Suprapubic skin (tissue), 4 donors: Measurements from ENCODE around the gene DSPP. TPM values are rescaled to one million over a fixed set of nuclear protein-coding genes. Genes with fewer than 3 reads are reported as not detected.

Experiments used
- DNase-seq, 2 donors: peaks; one replicate each; pipeline ENCODE4 v3.0.0-alpha.2; 2019; ENCODE audit warnings: low spot score in 2 of 2
- H3K27ac ChIP-seq: fragments of 200-600 bp; sonication (generic); one replicate; pipeline ENCODE4 v1.5.1; 2019
- H3K27me3 ChIP-seq: fragments of 200-600 bp; sonication (generic); one replicate; pipeline ENCODE4 v1.5.1; 2019
- H3K36me3 ChIP-seq: fragments of 200-600 bp; sonication (generic); one replicate; pipeline ENCODE4 v1.5.1; 2019
- H3K4me1 ChIP-seq: fragments of 200-600 bp; sonication (generic); one replicate; pipeline ENCODE4 v1.5.1; 2019
- H3K4me3 ChIP-seq: fragments of 200-600 bp; sonication (generic); one replicate; pipeline ENCODE4 v1.5.1; 2019; ENCODE audit warnings: mild to moderate bottlenecking
- H3K9me3 ChIP-seq: fragments of 200-600 bp; sonication (generic); one replicate; pipeline ENCODE4 v1.5.1; 2019
- CTCF ChIP-seq, 2 donors: fragments of 200-600 bp in 1 of 2; fragments of 450-650 bp in 1 of 2; sonication (generic) in 1 of 2; IDR thresholded peaks; one replicate each; pipeline ENCODE4 v1.5.1; 2016 to 2019; ENCODE audit warnings: antibody characterized with exemption in 2 of 2, mild to moderate bottlenecking in 1 of 2, moderate library complexity in 1 of 2
- EP300 ChIP-seq: sonication (generic); formaldehyde crosslinking; IDR thresholded peaks from one replicate; pipeline ENCODE4 v1.6.1; 2017; ENCODE audit warnings: antibody characterized with exemption
- POLR2A ChIP-seq, 2 donors: fragments of 450-650 bp; IDR thresholded peaks; one replicate each; pipeline ENCODE4 v1.6.1; 2017; ENCODE audit warnings: antibody characterized with exemption in 2 of 2, mild to moderate bottlenecking in 2 of 2, moderate library complexity in 2 of 2
- POLR2AphosphoS5 ChIP-seq, 3 donors: sonication (generic); formaldehyde crosslinking; IDR thresholded peaks; one replicate each; pipeline ENCODE4 v1.6.1; 2017; ENCODE audit warnings: antibody characterized with exemption in 3 of 3
- WGBS: methylation state at CpG from one replicate; pipeline ENCODE4 v1.1.5; 2018; 5-methylcytosine and 5-hydroxymethylcytosine counted together
- total RNA-seq, 4 donors: library from RNA; depleted of rRNA; stranded (reverse); fragments of >200 nt; gene quantifications; one replicate each; pipeline ENCODE4 v1.1.0, GENCODE V29; 2016

The DSPP gene
- total RNA-seq, 4 donors from 2014 or later: not detected

DNA sequence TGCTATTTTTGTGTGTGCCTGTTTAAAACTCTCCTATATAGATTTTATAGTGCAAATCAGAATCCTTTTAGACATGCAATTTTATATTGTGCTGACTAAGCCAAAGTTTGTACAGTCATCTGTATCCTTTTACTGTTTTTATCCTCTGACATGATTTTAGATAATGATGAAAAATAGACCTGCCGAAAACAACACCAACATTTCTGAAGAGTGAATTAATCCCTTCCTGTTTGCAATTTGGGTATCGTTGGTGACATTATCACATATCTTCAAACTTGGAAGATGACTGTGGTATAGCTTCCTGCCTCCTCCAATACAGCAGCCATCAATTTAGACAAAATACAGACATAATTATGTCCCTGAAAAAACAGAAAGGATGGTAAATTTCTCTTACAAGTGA is 28.9 kb upstream of the DSPP start:
- Histone ChIP-seq H3K36me3 (no peaks in the 10 kb centered on the region), H3K27me3 (no peaks in the 10 kb centered on the region), H3K9me3 (no peaks in the 10 kb centered on the region), H3K27ac (no peak overlapping the region), H3K4me3 (no peak overlapping the region), H3K4me1 (no peaks in the 10 kb centered on the region)
- DNase-seq: no peak
- TF ChIP-seq CTCF (IDR thresholded peaks at IDR 0.05) (no peak), POLR2AphosphoS5 (IDR thresholded peaks at IDR 0.05) (no peak), EP300 (no peak), POLR2A (IDR thresholded peaks at IDR 0.05) (no peak)
- WGBS: 39% methylated on average over 2 of the region's 2 CpGs

- Histone ChIP-seq H3K27ac (no peak overlapping the region), H3K4me1 (no peaks in the 10 kb centered on the region), H3K4me3 (no peak overlapping the region), H3K9me3 (no peaks in the 10 kb centered on the region), H3K27me3 (no peaks in the 10 kb centered on the region), H3K36me3 (no peaks in the 10 kb centered on the region)
- no peak for TF ChIP-seq POLR2AphosphoS5 (IDR thresholded peaks at IDR 0.05)
- TF ChIP-seq CTCF (IDR thresholded peaks at IDR 0.05): no peak
- TF ChIP-seq EP300: no peak
- no peak for TF ChIP-seq POLR2A (IDR thresholded peaks at IDR 0.05)
- 51% methylated on average over 3 of the region's 3 CpGs for WGBS
- no peak for DNase-seq
These were observed 28.3 kb upstream of the DSPP start for GRCh38 chr4:87580057-87580456.

DNA sequence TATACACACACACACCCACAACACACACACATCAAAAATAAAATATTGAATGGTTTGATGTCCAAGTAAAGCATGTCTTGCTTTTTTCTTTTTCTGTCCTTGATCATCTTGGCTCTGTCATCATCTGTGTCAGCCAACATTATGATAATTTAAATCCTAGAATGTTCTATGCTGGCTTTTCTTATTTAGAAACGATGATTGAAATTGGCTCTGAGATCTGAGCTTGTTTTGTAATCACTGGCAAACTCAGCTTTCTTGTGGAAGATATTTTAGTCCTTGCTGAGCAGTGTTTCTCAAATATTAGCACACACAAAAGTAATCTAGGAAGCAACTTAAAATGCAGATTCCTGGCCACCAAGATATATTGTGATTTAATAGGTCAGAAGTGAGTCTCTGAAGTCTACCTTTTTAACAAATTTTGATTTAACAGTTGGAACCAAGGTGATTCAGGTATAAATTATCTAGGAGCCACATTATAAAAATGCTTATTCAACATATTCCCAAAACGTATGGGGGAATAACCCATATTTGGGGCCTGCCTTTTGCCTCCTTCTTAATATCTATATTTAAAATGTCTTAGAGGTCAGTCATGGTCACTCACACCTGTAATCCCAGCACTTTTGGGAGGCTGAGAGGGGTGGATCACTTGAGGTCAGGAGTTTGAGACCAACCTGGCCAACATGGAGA is 24.0 kb upstream of the DSPP start:
- WGBS: 44% methylated on average over 2 of the region's 2 CpGs
- Histone ChIP-seq H3K27ac (no peak overlapping the region), H3K4me3 (no peak overlapping the region), H3K27me3 (no peaks in the 10 kb centered on the region), H3K4me1 (no peaks in the 10 kb centered on the region), H3K9me3 (no peaks in the 10 kb centered on the region), H3K36me3 (no peaks in the 10 kb centered on the region)
- TF ChIP-seq CTCF (IDR thresholded peaks at IDR 0.05) (no peak), POLR2AphosphoS5 (IDR thresholded peaks at IDR 0.05) (no peak), POLR2A (IDR thresholded peaks at IDR 0.05) (no peak), EP300 (no peak)
- DNase-seq: no peak

DNA sequence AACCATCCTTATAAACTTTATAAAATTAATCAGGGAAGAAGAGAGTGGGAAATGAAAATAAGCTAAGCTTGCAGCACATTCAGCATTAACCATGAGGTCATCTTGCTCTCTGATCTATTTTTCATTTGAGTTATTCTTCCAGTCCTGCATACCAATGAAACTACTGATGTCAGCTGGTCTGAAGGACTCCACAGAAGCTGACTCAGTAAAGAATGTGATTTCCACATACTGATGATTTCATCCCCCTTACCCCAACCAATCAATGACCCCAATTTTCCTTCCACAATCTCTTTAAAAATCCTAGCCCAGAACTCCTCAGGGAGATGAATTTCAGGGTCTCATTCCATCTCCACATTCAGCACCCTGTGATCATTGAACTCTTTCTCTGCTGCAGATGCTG is 18.8 kb upstream of the DSPP start:
- H3K9me3 ChIP-seq: no peaks in the 10 kb centered on the region
- H3K4me1 ChIP-seq: no peaks in the 10 kb centered on the region
- DNase-seq: no peak
- no peak for TF ChIP-seq POLR2AphosphoS5 (IDR thresholded peaks at IDR 0.05)
- no peak for TF ChIP-seq CTCF (IDR thresholded peaks at IDR 0.05)
- no peak for TF ChIP-seq POLR2A (IDR thresholded peaks at IDR 0.05)
- no peak for TF ChIP-seq EP300
- H3K27ac ChIP-seq: no peak overlapping the region
- no peaks in the 10 kb centered on the region for H3K36me3 ChIP-seq
- no peak overlapping the region for H3K4me3 ChIP-seq
- no peaks in the 10 kb centered on the region for H3K27me3 ChIP-seq

GRCh38 chr4:87592124-87592523 is 16.2 kb upstream of the DSPP start:
- Histone ChIP-seq H3K9me3 (no peaks in the 10 kb centered on the region), H3K36me3 (no peaks in the 10 kb centered on the region), H3K4me3 (no peak overlapping the region), H3K4me1 (no peaks in the 10 kb centered on the region), H3K27ac (no peak overlapping the region), H3K27me3 (no peaks in the 10 kb centered on the region)
- WGBS: 79% methylated on average over 2 of the region's 2 CpGs
- TF ChIP-seq POLR2AphosphoS5 (IDR thresholded peaks at IDR 0.05): no peak
- TF ChIP-seq EP300: no peak
- no peak for TF ChIP-seq POLR2A (IDR thresholded peaks at IDR 0.05)
- no peak for TF ChIP-seq CTCF (IDR thresholded peaks at IDR 0.05)
- no peak for DNase-seq
